HEK293 (cell line): ENCODE results near the gene C16orf86.

ENCODE experiments used
- CTCF ChIP-seq: fragments of 450-650 bp; formaldehyde crosslinking; IDR thresholded peaks from 2 replicates; pipeline ENCODE4 v1.5.1; 2016; ENCODE audit warnings: missing biosample characterization, missing genetic modification characterization
- KLF16 ChIP-seq: fragments of 450-650 bp; formaldehyde crosslinking; IDR thresholded peaks from 2 replicates; pipeline ENCODE4 v1.5.1; 2017; ENCODE audit warnings: missing biosample characterization, missing genetic modification characterization
- PRDM10 ChIP-seq: fragments of 450-650 bp; formaldehyde crosslinking; IDR thresholded peaks from 2 replicates; pipeline ENCODE4 v1.5.1; 2016; ENCODE audit warnings: missing biosample characterization, missing genetic modification characterization
- PRDM6 ChIP-seq: fragments of 450-650 bp; formaldehyde crosslinking; IDR thresholded peaks from 2 replicates; pipeline ENCODE4 v1.5.1; 2017; ENCODE audit warnings: missing biosample characterization, missing genetic modification characterization
- ZFP3 ChIP-seq: fragments of 450-650 bp; formaldehyde crosslinking; IDR thresholded peaks from 2 replicates; pipeline ENCODE4 v1.5.1; 2016; ENCODE audit warnings: low read depth, missing biosample characterization, missing genetic modification characterization
- ZNF274 ChIP-seq, 2 experiments: fragments of 200-500 bp in 1 of 2; fragments of 450-650 bp in 1 of 2; sonication (Bioruptor generic) in 1 of 2; formaldehyde crosslinking in 1 of 2; IDR thresholded peaks; 2 replicates each; pipeline versions ENCODE4 v1.5.1 to v1.6.1; 2014 to 2016; ENCODE audit warnings: borderline replicate concordance in 1 of 2, inconsistent platforms in 1 of 2, low read length in 1 of 2, missing biosample characterization in 1 of 2, missing genetic modification characterization in 1 of 2
- ZNF366 ChIP-seq: fragments of 450-650 bp; formaldehyde crosslinking; conservative IDR thresholded peaks from 2 replicates; pipeline ENCODE4 v1.5.1; 2016; ENCODE audit warnings: missing biosample characterization, missing genetic modification characterization
- ZNF404 ChIP-seq: fragments of 450-650 bp; formaldehyde crosslinking; IDR thresholded peaks from 2 replicates; pipeline ENCODE4 v1.5.1; 2017; ENCODE audit warnings: missing biosample characterization, missing genetic modification characterization
- ZNF514 ChIP-seq: fragments of 450-650 bp; formaldehyde crosslinking; IDR thresholded peaks from 2 replicates; pipeline ENCODE4 v1.5.1; 2016; ENCODE audit warnings: missing biosample characterization, missing genetic modification characterization
- ZNF701 ChIP-seq: fragments of 450-650 bp; formaldehyde crosslinking; IDR thresholded peaks from 2 replicates; pipeline ENCODE4 v1.5.1; 2016; ENCODE audit warnings: missing biosample characterization, missing genetic modification characterization

GRCh38 chr16:67632415-67633172 lies 34.0 kb upstream of the C16orf86 start:
- TF ChIP-seq ZFP3 (tag by site-specific recombination) (no peak), CTCF (tag by site-specific recombination) (no peak), ZNF274 (IDR thresholded peaks at IDR 0.05; ENCODE audit: low read length) (no peak), ZNF274 (tag by site-specific recombination; IDR thresholded peaks at IDR 0.05; ENCODE audit: borderline replicate concordance) (no peak), ZNF366 (tag by site-specific recombination) (no peak), ZNF701 (tag by site-specific recombination) (no peak), PRDM6 (tag by site-specific recombination) (no peak), ZNF514 (tag by site-specific recombination) (no peak), ZNF404 (tag by site-specific recombination) (no peak), PRDM10 (tag by site-specific recombination) (no peak), KLF16 (tag by site-specific recombination) (no peak)
